ENCODE measurements around the gene PF4V1.

- TF ChIP-seq, protein P1, sequence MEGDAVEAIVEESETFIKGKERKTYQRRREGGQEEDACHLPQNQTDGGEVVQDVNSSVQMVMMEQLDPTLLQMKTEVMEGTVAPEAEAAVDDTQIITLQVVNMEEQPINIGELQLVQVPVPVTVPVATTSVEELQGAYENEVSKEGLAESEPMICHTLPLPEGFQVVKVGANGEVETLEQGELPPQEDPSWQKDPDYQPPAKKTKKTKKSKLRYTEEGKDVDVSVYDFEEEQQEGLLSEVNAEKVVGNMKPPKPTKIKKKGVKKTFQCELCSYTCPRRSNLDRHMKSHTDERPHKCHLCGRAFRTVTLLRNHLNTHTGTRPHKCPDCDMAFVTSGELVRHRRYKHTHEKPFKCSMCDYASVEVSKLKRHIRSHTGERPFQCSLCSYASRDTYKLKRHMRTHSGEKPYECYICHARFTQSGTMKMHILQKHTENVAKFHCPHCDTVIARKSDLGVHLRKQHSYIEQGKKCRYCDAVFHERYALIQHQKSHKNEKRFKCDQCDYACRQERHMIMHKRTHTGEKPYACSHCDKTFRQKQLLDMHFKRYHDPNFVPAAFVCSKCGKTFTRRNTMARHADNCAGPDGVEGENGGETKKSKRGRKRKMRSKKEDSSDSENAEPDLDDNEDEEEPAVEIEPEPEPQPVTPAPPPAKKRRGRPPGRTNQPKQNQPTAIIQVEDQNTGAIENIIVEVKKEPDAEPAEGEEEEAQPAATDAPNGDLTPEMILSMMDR (IDR thresholded peaks at IDR 0.05): no peak
- TF ChIP-seq POLR2A (IDR thresholded peaks at IDR 0.05) (no peak), POLR2AphosphoS5 (IDR thresholded peaks at IDR 0.05; ENCODE audit: insufficient read depth in 1 of 2, low read depth in 1 of 2) (no peak)
These were observed 21.5 kb upstream of the PF4V1 start for GRCh38 chr4:73831569-73831968.

Measured in vagina (tissue), 2 donors.